Left ventricle myocardium inferior (tissue), 1 donor: ENCODE measurements around the gene EFNA5. TPM values are rescaled to one million over a fixed set of nuclear protein-coding genes. Genes with fewer than 3 reads are reported as not detected.

ENCODE experiments used
- DNase-seq: peaks from one replicate; pipeline ENCODE4 v3.0.0-alpha.2; 2020
- H3K27ac ChIP-seq: fragments of 200-600 bp; replicated peaks from 2 replicates; pipeline ENCODE4 v1.8.0; 2021
- H3K27me3 ChIP-seq: fragments of 200-600 bp; 2 replicates; pipeline ENCODE4 v1.8.0; 2021; ENCODE audit warnings: low read depth
- H3K36me3 ChIP-seq: fragments of 200-600 bp; 2 replicates; pipeline ENCODE4 v1.8.0; 2021
- H3K4me1 ChIP-seq: fragments of 200-600 bp; 2 replicates; pipeline ENCODE4 v1.8.0; 2021
- H3K4me3 ChIP-seq: fragments of 200-600 bp; 2 replicates; pipeline ENCODE4 v1.8.0; 2021; ENCODE audit warnings: mild to moderate bottlenecking, moderate library complexity
- H3K9me3 ChIP-seq: fragments of 200-600 bp; replicated peaks from 2 replicates; pipeline ENCODE4 v1.8.0; 2021
- intact Hi-C: fragments of 100-400 bp; cut with micrococcal nuclease; formaldehyde crosslinking; loops from one replicate; pipeline ENCODE4 v1.11.0; 2022
- total RNA-seq: library from RNA; stranded (reverse); fragmentation: NEBNext Ultra II Directional; extraction: Animal tissue kit (Norgen Biotek cat#: 25700); gene quantifications from one replicate; pipeline ENCODE4 v1.2.1, GENCODE V29; 2021
- TF ChIP-seq, protein P1 (sequence below): fragments of 200-600 bp; IDR thresholded peaks from 2 replicates; pipeline ENCODE4 v1.8.0; 2021; ENCODE audit warnings: antibody characterized with exemption, mild to moderate bottlenecking, borderline replicate concordance
- donor health status: DM: no; HTN: yes; CAD: no; lungs with severe emphysema.

EFNA5 gene
- total RNA-seq, 1 donor from 2014 or later, result 28.2 TPM

DNA sequence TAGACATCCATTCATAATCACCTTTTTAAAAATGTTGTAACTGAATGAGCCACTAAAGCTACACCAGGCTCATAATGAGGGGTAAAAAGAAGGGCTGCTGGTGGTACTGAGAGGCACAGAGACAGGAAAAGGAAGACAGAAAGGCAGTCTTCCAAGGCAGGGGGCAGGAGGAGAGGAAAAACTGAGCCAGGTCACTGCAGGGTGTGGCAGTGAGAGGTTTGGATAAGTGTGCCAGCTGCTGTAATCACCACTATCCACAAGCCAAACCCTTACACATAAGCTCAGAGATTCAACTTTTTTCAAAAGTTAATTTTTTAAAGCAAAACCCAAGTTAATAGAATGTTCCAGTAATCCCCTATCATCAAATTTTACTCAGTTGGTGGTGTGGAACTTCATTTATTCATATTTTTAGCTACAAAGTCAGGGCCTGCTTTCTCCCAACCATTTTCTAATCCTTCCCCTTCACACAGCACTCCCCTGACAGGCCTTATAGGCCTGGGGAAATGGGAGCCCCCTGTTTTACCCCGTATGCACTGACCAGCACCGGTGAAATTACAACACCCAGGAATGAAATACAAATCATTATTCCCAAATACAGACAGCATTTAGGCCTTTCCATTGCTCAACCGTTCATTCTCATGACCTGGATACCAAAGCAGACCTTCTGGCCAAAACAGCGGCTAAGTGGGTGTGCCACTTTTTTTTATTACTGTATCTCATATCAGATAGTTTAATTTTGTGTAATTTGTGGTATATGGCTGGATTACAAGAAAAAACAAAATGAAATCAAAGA, 76.3 kb downstream of the EFNA5 start:
- no peak overlapping the region for H3K4me3 ChIP-seq
- no peaks in the 10 kb centered on the region for H3K36me3 ChIP-seq
- peak overlapping the region; percentile 64 for H3K27ac ChIP-seq
- H3K9me3 ChIP-seq, result no peaks in the 10 kb centered on the region
- TF ChIP-seq, protein P1, sequence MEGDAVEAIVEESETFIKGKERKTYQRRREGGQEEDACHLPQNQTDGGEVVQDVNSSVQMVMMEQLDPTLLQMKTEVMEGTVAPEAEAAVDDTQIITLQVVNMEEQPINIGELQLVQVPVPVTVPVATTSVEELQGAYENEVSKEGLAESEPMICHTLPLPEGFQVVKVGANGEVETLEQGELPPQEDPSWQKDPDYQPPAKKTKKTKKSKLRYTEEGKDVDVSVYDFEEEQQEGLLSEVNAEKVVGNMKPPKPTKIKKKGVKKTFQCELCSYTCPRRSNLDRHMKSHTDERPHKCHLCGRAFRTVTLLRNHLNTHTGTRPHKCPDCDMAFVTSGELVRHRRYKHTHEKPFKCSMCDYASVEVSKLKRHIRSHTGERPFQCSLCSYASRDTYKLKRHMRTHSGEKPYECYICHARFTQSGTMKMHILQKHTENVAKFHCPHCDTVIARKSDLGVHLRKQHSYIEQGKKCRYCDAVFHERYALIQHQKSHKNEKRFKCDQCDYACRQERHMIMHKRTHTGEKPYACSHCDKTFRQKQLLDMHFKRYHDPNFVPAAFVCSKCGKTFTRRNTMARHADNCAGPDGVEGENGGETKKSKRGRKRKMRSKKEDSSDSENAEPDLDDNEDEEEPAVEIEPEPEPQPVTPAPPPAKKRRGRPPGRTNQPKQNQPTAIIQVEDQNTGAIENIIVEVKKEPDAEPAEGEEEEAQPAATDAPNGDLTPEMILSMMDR, result no peak
- intact Hi-C loops, result no loop called here
- H3K27me3 ChIP-seq, result no peaks in the 10 kb centered on the region
- H3K4me1 ChIP-seq, result peaks cover 29% of the 10 kb centered on the region
- no peak for DNase-seq

DNA sequence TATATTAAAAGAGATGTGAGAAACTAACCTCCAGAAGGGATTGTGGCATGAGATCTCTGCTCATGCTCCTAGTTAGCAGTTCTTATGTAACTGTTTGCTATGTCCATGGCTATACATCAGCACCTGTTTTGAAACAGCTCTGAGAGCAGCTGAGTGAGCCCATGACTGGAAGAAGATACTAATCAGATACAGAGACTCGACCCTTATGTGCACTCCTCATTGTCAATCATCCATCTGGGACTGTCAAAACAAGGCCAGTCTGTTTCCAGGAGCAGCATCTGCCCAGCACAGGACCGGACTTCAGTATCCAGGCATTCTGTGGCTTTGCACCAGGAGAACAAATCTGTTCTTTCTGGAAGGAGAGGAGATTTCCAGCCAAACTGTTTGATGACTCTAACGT, 77.7 kb downstream of the EFNA5 start:
- H3K36me3 ChIP-seq, result no peaks in the 10 kb centered on the region
- peaks cover 29% of the 10 kb centered on the region for H3K4me1 ChIP-seq
- intact Hi-C loops, result no loop called here
- H3K9me3 ChIP-seq, result no peaks in the 10 kb centered on the region
- TF ChIP-seq, protein P1, result no peak
- DNase-seq, result no peak
- peak overlapping the region; percentile 64 for H3K27ac ChIP-seq
- no peak overlapping the region for H3K4me3 ChIP-seq
- H3K27me3 ChIP-seq, result no peaks in the 10 kb centered on the region

DNA sequence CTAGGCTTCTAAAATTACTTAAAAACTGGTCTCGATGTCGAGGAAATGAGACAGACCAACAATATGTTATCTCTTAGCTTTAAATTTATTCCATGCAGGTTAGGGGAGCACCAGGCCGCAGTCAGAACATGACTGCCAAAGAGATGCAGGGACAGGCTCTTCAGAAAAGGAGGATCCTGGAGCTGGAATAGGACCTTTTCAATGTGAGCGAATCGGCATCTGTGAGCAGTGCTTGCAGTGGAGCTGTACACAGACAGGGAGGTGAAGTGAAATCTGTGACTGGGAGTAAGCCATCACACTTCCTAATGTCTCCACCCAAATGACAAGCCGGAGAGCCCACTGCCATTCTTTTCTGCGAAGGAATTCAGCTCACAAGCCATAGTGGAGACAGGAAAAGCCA, 78.2 kb downstream of the EFNA5 start:
- DNase-seq, result no peak
- Histone ChIP-seq H3K27ac (peak overlapping the region; percentile 64), H3K4me3 (no peak overlapping the region), H3K36me3 (no peaks in the 10 kb centered on the region), H3K27me3 (no peaks in the 10 kb centered on the region), H3K4me1 (peaks cover 29% of the 10 kb centered on the region), H3K9me3 (no peaks in the 10 kb centered on the region)
- intact Hi-C loops, result no loop called here
- TF ChIP-seq, protein P1, result no peak

DNA sequence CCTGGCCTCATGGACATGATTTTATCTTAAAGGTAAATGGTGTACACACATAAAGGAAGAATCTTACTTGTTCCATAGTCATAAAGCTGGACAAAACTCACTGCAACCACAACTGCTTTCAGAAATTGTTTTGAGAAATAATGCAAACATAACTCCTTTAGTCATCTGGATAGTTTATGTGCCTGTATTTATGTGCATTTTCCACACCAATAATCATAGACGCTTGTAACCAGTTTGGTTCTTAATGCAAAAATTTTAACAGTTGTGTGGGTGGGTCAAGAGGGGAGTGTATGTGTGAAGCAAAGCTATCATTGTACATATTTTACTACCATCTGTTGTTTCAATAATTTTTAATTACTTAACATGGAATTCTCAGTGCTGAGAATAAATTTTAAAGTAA, 80.1 kb downstream of the EFNA5 start:
- Histone ChIP-seq H3K36me3 (no peaks in the 10 kb centered on the region), H3K9me3 (no peaks in the 10 kb centered on the region), H3K4me1 (peaks cover 29% of the 10 kb centered on the region), H3K4me3 (no peak overlapping the region), H3K27ac (no peak overlapping the region), H3K27me3 (no peaks in the 10 kb centered on the region)
- DNase-seq, result no peak
- intact Hi-C loops, result no loop called here
- TF ChIP-seq, protein P1, result no peak

DNA sequence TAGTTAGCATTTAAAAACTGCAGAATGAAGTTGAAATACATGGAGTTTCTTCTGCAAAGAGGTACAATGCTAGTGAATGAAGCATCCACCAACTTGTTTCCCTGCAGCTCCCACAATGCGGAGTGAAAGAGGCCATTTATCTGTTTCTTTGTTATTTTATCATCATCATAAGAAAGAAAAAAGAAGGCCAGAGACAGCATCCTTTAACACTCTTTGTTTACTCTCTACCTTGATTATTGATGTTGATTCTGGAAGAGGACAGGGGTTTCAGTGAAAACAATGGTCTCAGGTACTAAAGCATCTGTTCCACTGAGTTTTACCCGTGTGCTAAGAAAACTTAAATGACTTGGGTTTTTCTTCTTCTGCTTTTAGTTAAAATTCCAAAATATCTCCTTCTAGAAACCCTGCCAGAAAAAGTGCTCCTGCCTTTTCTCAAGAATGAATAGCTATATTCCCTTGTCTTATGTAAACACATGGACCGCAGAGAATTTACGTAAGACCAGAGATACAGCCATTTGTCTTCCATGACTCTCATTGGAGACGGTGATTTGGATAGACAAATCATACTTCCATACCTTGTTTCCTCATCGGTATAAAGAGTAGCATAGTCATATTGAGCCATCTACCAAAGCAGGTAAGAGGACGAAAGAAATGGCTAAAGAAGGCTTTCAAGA, 81.1 kb downstream of the EFNA5 start:
- no peak for DNase-seq
- H3K9me3 ChIP-seq, result no peaks in the 10 kb centered on the region
- no peaks in the 10 kb centered on the region for H3K36me3 ChIP-seq
- H3K4me1 ChIP-seq, result peaks cover 25% of the 10 kb centered on the region
- no peak overlapping the region for H3K4me3 ChIP-seq
- no peaks in the 10 kb centered on the region for H3K27me3 ChIP-seq
- TF ChIP-seq, protein P1, result no peak
- no peak overlapping the region for H3K27ac ChIP-seq
- intact Hi-C loops, result no loop called here
